ENCODE measurements around the gene VPS9D1. TPM values are rescaled to one million over a fixed set of nuclear protein-coding genes. Genes with fewer than 3 reads are reported as not detected.

The VPS9D1 gene
- total and polyA plus RNA-seq, 3 donors from 2014 or later = 22.4 to 26.9 (median 25.0) TPM

DNA sequence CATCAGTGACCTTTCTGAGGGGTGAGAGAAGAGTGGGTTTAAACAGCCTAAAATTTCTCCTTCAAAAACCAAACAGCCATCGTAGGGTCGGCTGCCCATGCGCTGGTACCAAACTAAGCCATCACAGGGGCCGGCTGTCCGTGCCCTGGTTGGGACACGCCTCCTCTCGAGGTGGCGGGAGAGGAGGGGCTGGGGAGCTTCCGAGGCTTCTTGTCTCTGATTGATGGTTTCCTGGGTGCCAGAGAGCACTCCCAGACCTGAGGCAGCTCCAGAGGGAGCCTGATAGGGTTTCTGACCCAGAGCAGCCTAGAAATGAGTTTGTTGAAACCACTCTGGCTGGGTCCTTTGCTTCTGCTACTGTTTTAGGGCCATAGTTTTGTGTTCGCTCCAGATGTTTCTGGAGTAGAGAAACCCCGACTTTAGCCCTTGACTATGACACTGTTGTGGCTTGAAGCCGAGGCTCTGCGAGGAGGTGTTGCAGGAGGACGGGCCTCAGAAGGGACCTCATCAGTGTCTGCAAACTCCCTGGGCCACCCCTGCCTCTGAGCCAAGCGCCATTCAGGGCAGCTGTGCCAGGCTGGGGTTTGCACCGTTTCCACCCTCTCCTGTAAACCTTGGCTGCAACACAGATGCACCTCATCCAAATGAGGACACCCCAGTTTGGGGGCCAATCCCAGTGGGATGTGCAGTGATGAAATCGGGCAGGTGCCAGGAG is 6.9 kb upstream of the VPS9D1 start:
- H3K9me3 ChIP-seq = no peaks in the 10 kb centered on the region
- no peaks in the 10 kb centered on the region for H3K36me3 ChIP-seq (ENCODE audit: low read depth, missing control alignments)
- intact Hi-C loops (cut with DNase I; ENCODE audit: low total_unique reads) = no loop called here
- H3K4me3 ChIP-seq = no peak overlapping the region
- TF ChIP-seq POLR2A (IDR thresholded peaks at IDR 0.05) = no peak
- TF ChIP-seq, protein P1, sequence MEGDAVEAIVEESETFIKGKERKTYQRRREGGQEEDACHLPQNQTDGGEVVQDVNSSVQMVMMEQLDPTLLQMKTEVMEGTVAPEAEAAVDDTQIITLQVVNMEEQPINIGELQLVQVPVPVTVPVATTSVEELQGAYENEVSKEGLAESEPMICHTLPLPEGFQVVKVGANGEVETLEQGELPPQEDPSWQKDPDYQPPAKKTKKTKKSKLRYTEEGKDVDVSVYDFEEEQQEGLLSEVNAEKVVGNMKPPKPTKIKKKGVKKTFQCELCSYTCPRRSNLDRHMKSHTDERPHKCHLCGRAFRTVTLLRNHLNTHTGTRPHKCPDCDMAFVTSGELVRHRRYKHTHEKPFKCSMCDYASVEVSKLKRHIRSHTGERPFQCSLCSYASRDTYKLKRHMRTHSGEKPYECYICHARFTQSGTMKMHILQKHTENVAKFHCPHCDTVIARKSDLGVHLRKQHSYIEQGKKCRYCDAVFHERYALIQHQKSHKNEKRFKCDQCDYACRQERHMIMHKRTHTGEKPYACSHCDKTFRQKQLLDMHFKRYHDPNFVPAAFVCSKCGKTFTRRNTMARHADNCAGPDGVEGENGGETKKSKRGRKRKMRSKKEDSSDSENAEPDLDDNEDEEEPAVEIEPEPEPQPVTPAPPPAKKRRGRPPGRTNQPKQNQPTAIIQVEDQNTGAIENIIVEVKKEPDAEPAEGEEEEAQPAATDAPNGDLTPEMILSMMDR (IDR thresholded peaks at IDR 0.05) = no peak
- WGBS, 2 donors = 87 to 92% methylated on average over 15 to 17 of the region's 17 CpGs
- no peaks in the 10 kb centered on the region for H3K27me3 ChIP-seq
- peaks cover 16% of the 10 kb centered on the region for H3K4me1 ChIP-seq
- no peak for DNase-seq
- H3K27ac ChIP-seq = no peak overlapping the region

DNA sequence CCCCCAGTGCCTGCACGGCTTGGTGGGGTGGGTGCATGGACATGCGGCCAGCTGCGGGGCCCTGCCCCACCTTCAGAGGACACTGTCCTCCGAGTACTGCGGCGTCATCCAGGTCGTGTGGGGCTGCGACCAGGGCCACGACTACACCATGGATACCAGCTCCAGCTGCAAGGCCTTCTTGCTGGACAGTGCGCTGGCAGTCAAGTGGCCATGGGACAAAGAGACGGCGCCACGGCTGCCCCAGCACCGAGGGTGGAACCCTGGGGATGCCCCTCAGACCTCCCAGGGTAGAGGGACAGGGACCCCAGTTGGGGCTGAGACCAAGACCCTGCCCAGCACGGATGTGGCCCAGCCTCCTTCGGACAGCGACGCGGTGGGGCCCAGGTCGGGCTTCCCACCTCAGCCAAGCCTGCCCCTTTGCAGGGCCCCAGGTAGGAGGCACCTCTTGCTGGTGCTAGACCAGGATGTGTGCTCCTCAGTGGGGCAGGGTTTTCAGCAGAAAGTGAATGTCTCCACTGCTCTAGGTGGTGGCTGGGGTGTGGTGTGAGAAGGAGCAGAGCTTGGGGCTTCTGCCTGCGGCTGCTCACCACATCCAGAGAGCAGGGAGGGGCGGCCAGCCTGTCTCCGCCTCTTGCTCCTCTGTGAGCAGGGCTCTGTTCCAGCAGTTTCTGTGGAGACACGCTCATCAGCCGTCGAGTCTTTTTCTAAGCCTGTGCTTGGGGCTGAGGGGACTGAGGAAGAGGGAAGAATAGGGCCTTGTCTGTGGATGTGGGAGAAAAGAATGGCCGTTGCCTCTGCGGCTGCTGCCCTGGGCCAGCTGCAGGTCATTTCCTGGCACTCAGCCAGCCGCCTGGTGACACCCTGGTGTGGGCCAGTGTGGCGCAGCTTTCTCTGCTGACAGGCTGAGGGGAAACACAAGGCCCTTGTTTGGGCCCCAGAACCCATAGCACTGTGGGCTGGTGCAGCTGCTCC is 2.9 kb upstream of the VPS9D1 start:
- intact Hi-C loops (cut with DNase I; ENCODE audit: low total_unique reads) = no loop called here
- Histone ChIP-seq H3K36me3 (ENCODE audit: low read depth, missing control alignments) (no peaks in the 10 kb centered on the region), H3K4me3 (no peak overlapping the region), H3K27ac (no peak overlapping the region), H3K9me3 (no peaks in the 10 kb centered on the region), H3K4me1 (peaks cover 25% of the 10 kb centered on the region), H3K27me3 (no peaks in the 10 kb centered on the region)
- 54 to 79% methylated on average over 17 to 28 of the region's 30 CpGs for WGBS, 2 donors
- peak; percentile 64 for DNase-seq
- TF ChIP-seq POLR2A (IDR thresholded peaks at IDR 0.05) = no peak
- TF ChIP-seq, protein P1 (IDR thresholded peaks at IDR 0.05) = no peak

DNA sequence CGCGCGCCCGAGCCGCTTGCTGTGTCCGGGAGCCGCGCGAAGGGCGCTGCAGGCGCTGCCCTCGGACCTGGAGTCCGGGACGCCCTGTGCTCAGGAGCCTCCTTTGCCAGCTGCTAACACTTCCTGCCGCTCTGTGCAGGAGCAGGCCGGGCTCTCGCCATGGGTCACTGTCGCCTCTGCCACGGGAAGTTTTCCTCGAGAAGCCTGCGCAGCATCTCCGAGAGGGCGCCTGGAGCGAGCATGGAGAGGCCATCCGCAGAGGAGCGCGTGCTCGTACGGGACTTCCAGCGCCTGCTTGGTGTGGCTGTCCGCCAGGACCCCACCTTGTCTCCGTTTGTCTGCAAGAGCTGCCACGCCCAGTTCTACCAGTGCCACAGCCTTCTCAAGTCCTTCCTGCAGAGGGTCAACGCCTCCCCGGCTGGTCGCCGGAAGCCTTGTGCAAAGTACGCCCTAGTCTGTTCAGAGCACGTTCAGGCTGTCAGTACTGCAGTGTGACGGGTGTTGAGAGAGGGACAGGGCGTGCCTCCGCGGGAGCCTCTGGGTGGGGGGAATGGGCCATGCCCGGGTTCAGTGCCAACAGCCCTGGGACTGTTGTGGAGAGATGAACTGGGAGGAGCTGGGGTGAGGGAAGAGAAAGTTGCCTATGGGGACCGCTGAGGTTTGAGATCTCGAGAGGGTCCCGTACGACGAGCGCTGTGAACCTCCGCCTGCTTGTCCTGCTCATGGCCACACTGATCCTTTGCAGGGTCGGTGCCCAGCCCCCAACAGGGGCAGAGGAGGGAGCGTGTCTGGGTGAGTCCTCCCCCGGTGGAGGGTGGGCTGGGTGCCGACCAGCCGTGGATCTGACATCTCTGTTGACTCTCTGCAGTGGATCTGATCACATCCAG is 1.9 kb upstream of the VPS9D1 start:
- no peak for TF ChIP-seq POLR2A (IDR thresholded peaks at IDR 0.05)
- TF ChIP-seq, protein P1 (IDR thresholded peaks at IDR 0.05) = no peak
- Histone ChIP-seq H3K4me3 (peak overlapping the region; percentile 90 to 93), H3K36me3 (ENCODE audit: low read depth, missing control alignments) (no peaks in the 10 kb centered on the region), H3K27me3 (no peaks in the 10 kb centered on the region), H3K9me3 (no peaks in the 10 kb centered on the region), H3K27ac (peak overlapping the region; percentile 95 to 97), H3K4me1 (peaks cover 25% of the 10 kb centered on the region)
- 36 to 42% methylated on average over 22 to 56 of the region's 56 CpGs for WGBS, 2 donors
- intact Hi-C loops (cut with DNase I; ENCODE audit: low total_unique reads) = no loop called here
- peak; percentile 58 for DNase-seq

GRCh38 chr16:89721546-89722391 is 1.1 kb upstream of the VPS9D1 start:
- no peaks in the 10 kb centered on the region for H3K36me3 ChIP-seq (ENCODE audit: low read depth, missing control alignments)
- H3K4me1 ChIP-seq = peaks cover 25% of the 10 kb centered on the region
- H3K27me3 ChIP-seq = no peaks in the 10 kb centered on the region
- peak overlapping the region; percentile 90 to 93 for H3K4me3 ChIP-seq
- TF ChIP-seq POLR2A (IDR thresholded peaks at IDR 0.05) = no peak
- TF ChIP-seq, protein P1 (IDR thresholded peaks at IDR 0.05) = no peak
- intact Hi-C loops (cut with DNase I; ENCODE audit: low total_unique reads) = no loop called here
- DNase-seq = peak; percentile 50
- WGBS, 2 donors = 1% methylated on average over 62 of the region's 112 CpGs; no CpG with 5 or more reads in 1 of the 2 donors
- no peaks in the 10 kb centered on the region for H3K9me3 ChIP-seq
- H3K27ac ChIP-seq = peak overlapping the region; percentile 95 to 97
